ENCODE measurements around the gene RBM47.
"Not testable (repeated sequence)": the region's sequence is repeated elsewhere in the genome, so short reads cannot be mapped to it uniquely, and the experiment has no call there.

The RBM47 gene

DNA sequence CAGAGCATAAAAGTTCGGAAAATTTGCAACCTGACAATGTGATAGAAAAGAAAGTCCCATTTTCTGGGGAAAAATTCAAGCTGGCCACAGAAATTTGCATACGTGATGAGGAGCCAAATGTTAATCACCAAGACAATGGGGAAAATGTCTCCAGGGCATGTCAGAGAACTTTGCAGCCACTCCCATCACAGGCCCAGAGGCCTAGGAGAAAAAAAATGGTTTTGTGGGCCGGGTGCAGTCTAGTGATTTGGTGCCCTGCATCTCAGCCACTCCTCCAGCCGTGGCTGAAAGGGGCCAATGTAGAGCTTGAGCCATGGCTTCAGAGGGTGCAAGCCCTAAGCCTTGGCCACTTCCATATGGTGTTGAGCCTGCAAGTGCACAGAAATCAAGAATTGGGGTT, 223.3 kb downstream of the RBM47 start:
- DNase-seq (ENCODE audit: low read depth), result no peak

DNA sequence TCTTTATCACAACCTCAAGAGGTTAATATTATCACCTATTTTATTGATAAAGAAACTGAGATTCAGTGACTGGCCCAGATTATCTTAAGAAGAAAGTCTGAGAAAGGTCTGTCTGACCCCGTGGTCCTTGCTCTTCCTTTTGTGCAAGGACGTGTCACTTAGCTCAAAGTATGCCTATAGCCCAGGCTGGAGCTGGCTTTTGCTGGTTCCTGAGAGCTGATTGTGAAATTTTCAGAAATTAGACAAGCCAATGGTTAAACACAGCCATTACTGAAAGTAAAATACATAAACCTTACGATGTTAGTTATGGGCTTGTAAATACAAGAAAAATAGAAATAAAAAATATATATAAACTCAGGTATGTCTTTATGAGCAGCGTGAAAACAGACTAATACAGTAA, 224.5 kb downstream of the RBM47 start:
- DNase-seq (ENCODE audit: low read depth), result no peak

GRCh38 chr4:40403081-40403480, 226.6 kb downstream of the RBM47 start:
- DNase-seq (ENCODE audit: low read depth), result no peak

GRCh38 chr4:40402556-40402955, 227.1 kb downstream of the RBM47 start:
- DNase-seq (ENCODE audit: low read depth), result no peak

DNA sequence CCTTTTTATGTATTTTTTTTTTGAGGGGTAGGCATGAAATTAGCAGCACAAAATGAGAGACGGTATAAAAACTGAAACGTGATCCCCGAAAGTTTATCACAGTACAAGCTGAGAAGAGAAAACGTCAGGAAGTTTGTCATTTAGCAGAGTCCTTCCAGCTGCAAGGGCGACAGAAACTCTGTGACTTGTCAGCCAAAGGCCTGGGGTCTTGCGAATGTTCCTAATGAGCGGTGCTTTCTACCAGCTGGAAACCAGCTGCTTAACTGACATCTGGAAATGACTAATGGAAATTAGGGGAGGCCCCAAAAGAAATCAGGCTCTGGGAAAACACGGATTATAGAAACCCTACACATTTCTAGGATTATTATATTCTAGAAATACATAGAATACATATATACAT, 228.0 kb downstream of the RBM47 start:
- no peak for DNase-seq (ENCODE audit: low read depth)

DNA sequence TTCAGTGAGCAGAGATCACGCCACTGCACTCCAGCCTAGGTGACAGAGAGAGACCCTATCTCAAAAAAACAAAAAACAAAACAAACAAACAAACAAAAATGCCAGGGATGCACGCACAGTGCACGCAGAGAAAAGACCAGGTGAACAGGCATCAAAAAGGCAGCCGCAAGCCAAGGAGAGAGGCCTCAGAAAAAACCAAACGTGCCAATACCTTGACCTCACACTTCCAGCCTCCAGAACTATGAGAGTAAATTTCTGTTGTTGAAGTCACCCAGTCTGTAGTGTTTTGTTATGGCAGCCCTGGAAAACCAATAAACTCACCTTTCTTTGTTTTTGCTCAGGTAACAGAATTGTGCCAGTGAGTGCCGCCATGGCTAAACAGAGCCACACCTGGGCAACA, 228.6 kb downstream of the RBM47 start:
- DNase-seq (ENCODE audit: low read depth), result no peak

DNA sequence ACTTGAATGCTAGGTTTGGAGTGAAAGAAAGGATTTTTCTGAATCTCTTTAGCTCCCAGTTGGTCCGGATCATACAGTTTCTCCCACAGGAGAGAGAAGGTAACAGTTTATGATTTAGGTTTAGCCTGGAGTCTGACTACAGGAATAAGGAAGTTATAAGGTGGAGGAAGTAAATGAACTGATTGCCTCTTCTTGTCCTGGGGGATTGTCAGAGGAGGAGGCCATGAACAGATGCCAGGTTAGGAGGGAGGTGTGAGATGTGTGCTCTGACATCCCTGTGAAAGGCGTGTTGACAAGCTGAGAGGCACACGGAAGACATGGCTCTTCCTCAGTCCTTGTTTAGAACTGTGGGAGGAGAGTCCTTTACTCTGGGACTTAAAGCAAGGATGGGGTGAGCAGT, 230.1 kb downstream of the RBM47 start:
- no peak for DNase-seq (ENCODE audit: low read depth)

- DNase-seq (ENCODE audit: low read depth), result no peak
These were observed 233.5 kb downstream of the RBM47 start for GRCh38 chr4:40395908-40396793.

GRCh38 chr4:40395166-40395900, 234.3 kb downstream of the RBM47 start:
- no peak for DNase-seq (ENCODE audit: low read depth)

GRCh38 chr4:40394236-40394635, 235.4 kb downstream of the RBM47 start:
- DNase-seq (ENCODE audit: low read depth), result no peak

GRCh38 chr4:40392241-40392640, 237.4 kb downstream of the RBM47 start:
- DNase-seq (ENCODE audit: low read depth), result not testable (repeated sequence)

DNA sequence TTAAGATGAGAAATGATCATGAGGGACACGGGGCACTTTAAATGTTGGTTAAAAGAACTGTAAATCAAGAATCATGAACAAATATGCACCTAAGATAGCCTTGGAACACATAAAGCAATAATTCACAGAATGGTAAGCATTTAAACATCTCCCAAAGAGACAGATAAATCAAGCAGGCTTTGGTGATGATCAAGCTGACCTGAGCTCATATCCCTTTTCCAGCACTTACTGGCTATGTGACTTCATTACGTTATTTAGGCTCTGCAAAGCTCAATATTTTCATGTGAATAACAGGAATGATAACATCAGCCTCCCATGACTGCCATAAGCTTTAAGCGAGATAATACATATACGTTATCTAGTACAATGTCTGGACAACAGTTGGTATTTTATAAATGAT, 239.7 kb downstream of the RBM47 start:
- DNase-seq (ENCODE audit: low read depth), result no peak

GRCh38 chr4:40388239-40388638, 241.4 kb downstream of the RBM47 start:
- DNase-seq (ENCODE audit: low read depth), result no peak

GRCh38 chr4:40380647-40381046, 249.0 kb downstream of the RBM47 start:
- DNase-seq (ENCODE audit: low read depth), result no peak

DNA sequence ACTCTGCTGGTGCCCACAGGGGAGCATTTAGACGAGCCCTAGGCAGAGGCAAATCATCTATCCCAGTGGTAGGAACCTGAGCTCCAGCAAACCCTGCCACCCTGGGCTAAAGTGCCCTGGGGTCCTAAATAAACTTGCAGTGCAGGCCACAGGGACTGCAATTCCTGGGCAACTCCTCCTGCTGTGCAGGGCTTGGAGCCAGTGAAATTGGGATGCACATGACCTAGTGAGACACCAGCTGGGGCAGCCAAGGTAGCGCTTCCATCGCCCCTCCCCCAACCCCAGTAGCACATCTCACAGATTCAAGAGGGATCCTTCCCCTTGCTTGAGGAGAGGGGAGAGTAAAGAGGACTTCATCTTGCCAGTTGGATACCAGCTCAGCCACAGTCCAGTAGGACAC, 250.4 kb downstream of the RBM47 start:
- DNase-seq (ENCODE audit: low read depth), result no peak

- no peak for DNase-seq (ENCODE audit: low read depth)
These were observed 251.0 kb downstream of the RBM47 start for GRCh38 chr4:40378619-40379018.

DNA sequence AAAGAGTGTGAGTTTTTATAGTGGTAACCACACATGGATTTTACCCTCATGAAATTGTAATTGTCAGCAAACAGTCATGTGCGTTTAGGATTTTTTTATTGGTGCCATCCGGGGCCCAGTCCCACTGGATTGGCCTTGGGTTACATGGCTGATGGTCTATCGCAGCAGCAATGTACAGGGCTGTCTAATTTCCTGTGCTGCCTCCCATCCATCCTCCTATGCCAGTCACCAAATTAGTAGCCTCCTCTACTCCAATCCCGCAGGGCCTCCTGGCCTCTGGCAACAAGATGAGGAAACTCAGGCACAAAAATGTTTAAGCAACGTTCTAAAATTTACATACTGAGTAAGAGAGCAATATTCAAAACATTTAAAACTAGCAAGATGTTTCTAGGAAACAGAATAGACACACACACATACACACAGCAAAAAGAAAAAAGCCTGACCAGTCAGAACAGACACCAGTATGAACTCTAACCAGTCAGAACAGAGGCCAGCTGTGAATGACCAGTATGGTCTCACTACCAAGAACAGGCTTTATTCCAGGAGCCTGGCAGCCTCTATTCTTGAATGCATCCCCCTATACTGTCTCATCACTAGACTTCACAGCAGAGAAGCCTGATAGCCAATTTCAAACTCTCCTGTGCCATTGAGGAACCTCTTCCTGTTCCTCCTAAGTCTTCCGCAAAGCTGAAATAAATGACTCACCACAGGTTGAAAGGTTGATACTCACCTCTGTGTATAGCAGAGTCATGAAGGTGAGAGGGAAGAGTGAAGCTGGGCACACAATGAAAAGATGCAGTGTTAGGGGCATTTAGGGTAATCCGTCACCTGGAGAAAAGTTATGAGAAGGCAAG, 251.9 kb downstream of the RBM47 start:
- no peak for DNase-seq (ENCODE audit: low read depth)

DNA sequence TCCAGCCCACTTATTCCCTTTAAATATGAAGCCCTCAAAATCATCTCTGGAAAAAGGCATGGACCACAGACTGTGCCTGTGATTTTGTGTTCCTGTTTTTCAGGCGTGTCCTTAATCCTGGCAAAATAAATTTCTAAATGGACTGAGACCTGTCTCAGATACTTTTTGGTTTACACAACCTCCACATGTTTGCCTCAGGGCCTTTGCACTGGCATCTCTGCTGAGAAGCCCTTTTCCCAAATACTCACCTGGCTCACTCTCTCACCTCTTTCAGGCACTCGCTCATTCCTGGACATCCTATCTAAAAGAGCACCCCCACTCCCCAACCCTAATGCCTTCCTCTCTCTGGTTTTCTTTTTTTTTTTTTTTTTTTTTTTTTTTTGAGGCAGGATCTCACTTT, 254.0 kb downstream of the RBM47 start:
- no peak for DNase-seq (ENCODE audit: low read depth)

DNA sequence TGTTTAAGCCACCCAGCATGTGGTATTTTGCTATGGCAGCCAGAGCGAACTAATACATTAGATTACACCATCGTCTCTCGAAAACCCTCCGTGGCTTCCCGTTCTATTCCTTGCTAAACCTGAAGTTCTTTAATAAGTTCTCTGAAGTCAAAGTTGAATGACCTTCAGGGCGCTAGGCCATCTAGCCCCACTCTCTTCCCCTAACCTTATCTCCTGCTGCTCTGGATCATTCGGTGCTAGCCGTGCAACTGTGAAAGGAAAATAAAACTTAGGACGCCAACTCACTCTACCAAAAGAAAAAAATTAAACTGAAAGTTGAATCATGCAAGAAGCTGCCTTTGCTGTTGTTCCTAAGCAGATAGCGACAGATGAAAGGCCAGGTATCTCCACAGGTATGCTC, 254.6 kb downstream of the RBM47 start:
- no peak for DNase-seq (ENCODE audit: low read depth)

DNA sequence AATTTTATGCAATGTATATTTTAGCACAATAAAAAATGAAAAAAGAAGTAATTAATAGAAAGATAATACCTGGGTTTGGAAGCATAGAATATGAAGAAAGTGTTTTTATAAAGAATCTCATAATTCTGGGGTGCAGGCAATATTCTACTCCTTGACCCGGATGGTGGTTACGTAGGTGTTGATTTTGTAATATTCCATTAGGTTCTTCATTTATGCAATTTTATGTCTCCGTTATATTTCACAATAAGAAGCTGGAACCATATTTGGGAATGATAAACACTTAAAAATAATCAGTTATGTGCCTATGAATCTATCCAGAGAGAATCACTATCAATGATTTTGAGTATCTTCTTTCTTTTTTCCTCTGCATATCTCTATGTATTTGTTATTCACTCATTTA, 256.0 kb downstream of the RBM47 start:
- no peak for DNase-seq (ENCODE audit: low read depth)

All from stimulated activated CD8-positive, alpha-beta memory T cell treated with anti-CD3 and anti-CD28 coated beads, Interleukin-12 subunit alpha, Interleukin-12 subunit beta, amount 100 ng/mL, for 4 hours (primary cell).